D721Med (cell line): ENCODE measurements around the gene RASL10B.

Experiments used
- DNase-seq: peaks from one replicate; pipeline ENCODE4 v3.0.0; 2011; ENCODE audit warnings: low spot score; ENCODE audit not compliant: insufficient read length
- FAIRE-seq: peaks from 2 replicates; lab custom pipeline; 2011; peaks lifted over from hg19 to GRCh38; lab: Jason Lieb, UNC
- TF ChIP-seq, protein P1 (sequence below): IDR thresholded peaks from 2 replicates; pipeline ENCODE4 v1.5.1; 2012; ENCODE audit warnings: mild to moderate bottlenecking, control low read depth; ENCODE audit not compliant: insufficient read depth; ENCODE audit errors: missing control alignments

RASL10B gene

DNA sequence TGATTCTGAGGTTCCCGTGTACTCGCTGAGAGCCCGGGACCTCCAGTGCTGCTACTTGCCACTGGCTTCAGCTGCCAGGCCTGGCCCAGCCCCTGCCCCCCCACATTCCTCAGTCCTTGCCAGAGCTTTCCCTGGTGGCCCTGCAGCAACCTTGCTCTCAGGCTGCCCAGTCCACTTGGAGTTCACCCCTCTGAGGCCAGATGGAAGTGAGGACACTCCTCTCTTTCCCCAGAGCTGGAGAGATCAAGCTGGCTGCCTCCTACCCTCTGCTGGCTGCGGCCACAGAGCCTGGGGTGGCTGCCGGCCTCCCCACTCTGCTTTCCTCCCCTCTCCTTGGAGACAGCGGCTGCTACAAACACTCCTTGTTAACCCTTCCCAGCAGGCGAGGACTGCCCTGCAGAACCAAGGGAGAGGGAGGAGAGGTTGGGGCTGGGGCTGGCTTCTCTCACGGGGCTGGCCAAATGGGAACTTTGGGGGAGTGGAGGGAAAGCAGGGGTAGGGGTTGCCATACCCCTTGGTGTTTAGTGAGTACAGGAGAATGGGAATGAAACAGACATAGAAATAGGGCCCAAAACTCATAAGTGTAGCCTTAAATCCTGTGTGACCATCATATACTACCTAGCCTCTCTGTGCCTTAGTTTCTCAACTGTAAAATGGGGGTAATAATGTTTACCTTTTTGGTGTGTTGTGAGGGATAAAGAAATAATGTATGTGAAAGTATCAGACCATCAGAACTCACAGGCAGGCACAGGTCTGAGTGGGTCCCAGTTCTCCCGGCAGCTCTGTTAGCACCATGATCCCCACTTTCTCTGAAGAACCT is 21.7 kb downstream of the RASL10B start, which contains the start of gene GAS2L2:
GAS2L2 (minus strand) TSS at position 295 of the 820 bp plus-strand sequence. CDS start 389 bp downstream, outside the sequence.
- FAIRE-seq (no peak), DNase-seq (no peak)

DNA sequence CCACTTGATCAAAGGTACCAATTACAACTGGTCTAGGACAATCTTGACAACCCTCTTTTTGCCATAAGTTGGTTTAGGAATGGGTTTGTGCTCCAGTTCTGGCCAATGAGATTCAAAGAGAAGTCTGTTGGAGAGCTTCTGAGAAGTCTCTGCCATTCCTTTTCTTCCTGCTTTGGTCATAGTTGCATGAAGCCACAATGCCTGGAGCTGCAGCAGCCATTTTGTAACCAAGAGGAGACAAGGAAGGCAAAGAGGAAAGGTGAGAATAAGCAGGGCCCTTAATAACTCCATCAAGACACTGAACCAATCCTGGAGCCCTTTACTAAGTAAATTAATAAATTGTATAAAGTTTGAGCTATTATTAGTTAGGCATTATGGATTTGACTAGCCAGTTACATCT is 25.8 kb downstream of the RASL10B start:
- TF ChIP-seq, protein P1, sequence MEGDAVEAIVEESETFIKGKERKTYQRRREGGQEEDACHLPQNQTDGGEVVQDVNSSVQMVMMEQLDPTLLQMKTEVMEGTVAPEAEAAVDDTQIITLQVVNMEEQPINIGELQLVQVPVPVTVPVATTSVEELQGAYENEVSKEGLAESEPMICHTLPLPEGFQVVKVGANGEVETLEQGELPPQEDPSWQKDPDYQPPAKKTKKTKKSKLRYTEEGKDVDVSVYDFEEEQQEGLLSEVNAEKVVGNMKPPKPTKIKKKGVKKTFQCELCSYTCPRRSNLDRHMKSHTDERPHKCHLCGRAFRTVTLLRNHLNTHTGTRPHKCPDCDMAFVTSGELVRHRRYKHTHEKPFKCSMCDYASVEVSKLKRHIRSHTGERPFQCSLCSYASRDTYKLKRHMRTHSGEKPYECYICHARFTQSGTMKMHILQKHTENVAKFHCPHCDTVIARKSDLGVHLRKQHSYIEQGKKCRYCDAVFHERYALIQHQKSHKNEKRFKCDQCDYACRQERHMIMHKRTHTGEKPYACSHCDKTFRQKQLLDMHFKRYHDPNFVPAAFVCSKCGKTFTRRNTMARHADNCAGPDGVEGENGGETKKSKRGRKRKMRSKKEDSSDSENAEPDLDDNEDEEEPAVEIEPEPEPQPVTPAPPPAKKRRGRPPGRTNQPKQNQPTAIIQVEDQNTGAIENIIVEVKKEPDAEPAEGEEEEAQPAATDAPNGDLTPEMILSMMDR: no peak
- DNase-seq: no peak
- FAIRE-seq: no peak

More for the DNA sequence above, 21.7 kb downstream of the RASL10B start, which contains the start of gene GAS2L2:
- TF ChIP-seq, protein P1: no peak

DNA sequence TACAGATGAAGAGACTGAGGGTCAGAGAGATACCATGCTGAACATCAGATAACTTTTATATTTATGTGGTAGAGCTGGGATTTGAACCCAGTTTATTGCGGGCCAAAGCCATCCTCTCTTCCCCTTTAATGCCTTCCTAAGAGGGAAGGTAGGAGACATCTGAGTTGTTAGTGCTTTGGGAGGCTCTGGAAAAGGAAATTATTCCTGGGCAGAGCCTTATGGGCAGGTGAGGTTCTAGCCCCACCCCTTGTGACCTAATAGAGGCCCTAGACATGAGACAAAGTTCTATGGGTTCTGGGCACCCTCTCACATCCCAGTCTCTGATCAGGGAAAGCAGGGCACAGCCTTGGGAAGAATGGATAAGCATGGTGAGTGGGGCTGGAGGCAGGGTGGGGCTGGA is 29.1 kb downstream of the RASL10B start, which contains the start of gene C17orf50:
C17orf50 (plus strand) TSS at position 301 of the 400 bp plus-strand sequence; CDS start at position 356, 55 bp downstream.
- DNase-seq (no peak), FAIRE-seq (no peak)
- TF ChIP-seq, protein P1: no peak

DNA sequence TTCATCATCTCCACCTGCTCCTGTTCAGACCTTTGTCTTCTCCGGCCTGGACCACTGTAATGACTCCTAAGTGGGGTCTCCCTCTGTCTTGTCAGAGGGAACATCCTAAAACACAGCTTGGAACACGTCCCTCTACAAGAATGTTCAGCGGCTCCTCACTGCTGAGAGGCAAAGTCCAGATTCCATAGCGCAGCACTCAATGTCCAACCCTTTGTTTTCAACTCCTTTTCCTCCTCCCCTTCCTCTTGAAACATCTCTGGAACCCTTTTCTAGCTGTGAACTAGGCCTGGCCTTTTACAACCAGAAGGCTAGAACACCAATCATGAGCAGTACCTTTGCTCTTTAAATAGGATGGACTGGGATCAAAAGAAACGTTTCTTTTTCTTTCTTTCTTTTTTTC is 30.2 kb downstream of the RASL10B start:
- TF ChIP-seq, protein P1: no peak
- FAIRE-seq (no peak), DNase-seq (no peak)

DNA sequence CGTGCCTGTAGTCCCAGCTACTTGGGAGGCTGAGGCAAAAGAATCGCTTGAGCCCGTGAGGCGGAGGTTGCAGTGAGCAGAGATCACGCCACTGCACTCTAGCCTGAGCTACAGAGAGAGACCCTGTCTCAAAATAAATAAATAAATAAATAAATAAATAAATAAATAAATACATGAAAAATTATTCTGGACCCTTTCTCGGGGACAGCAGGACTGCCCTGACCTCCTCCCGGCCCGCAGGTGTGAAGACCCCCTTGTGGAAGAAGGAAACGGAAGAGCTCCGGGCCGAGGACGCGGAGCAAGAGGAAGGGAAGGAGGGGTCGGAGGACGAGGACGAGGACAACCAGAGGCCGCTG is 32.3 kb downstream of the RASL10B start:
- no peak for FAIRE-seq
- TF ChIP-seq, protein P1: no peak
- no peak for DNase-seq

DNA sequence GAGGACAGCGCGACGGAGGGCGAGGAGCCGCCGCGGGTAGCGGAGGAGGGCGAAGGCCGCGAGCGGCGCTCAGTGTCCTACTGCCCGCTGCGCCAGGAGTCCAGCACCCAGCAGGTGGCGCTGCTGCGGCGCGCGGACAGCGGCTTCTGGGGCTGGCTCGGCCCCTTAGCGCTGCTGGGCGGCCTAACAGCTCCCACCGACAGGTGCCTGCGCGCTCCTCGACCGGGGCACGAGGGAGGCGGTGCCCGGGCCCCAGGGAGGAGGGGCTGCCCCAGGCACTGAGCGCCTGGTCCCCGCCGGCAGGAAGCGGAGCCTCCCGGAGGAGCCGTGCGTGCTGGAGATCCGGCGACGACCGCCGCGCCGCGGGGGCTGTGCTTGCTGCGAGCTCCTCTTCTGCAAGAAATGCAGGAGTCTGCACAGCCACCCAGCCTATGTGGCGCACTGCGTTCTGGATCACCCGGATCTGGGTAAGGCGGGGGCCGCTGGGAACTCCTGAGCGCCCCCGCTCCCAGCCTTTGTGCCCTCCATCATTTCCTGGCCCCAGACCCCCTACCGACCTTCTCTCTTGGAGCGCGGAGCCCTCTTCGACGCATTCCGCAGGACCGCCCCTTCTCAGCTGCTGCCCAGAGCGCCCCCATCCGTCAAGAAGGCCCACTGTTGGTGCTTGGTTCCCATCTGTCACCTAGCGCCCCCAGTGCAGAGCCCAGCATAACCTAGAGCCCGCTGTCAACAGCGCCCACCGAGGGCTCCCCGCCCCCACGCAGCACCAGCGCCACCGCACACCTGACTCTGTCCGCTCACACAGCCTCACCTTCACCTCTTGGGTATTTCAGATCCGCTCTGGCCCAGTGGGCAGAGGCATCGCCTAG is 32.9 kb downstream of the RASL10B start:
- TF ChIP-seq, protein P1: peak; percentile 97
- FAIRE-seq: no peak
- DNase-seq: peak; percentile 92
